ENCODE results near the gene GLT1D1.

The GLT1D1 gene

DNA sequence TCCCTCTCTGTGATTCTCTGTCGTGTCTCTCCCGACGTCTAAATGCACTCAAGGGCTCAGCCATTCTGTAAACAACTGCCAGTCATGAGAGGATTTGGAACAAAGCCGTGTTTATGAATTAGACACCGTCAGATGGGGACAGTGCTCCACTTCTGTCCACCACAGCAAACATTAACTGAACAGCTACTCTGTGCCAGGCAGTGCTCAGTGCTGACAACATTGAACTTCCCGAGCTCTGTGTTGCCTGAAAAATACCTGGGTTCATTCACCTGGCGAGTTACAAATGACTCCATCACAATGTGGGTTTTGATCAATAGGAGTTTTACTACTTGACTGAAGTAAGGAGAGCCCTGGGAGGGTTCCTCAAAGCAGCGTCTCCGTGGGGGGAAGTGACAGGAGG lies 139.3 kb downstream of the GLT1D1 start:
- Histone ChIP-seq H3K27ac (ENCODE audit: low read length) (no peak overlapping the region), H3K36me3 (ENCODE audit: control insufficient read depth, insufficient read depth, low read length) (no peaks in the 10 kb centered on the region), H3K9me3 (ENCODE audit: control insufficient read depth, insufficient read depth, low read length) (peaks cover 15% of the 10 kb centered on the region), H3K27me3 (ENCODE audit: control insufficient read depth, insufficient read depth, low read length) (no peaks in the 10 kb centered on the region), H3K4me3 (ENCODE audit: low read length) (no peak overlapping the region), H3K4me1 (ENCODE audit: control insufficient read depth, insufficient read depth, low read length) (no peaks in the 10 kb centered on the region)
- WGBS (ENCODE audit: insufficient coverage, insufficient read length) = no CpG with 5 or more reads among the region's 9 CpGs
- no peak for DNase-seq (ENCODE audit: low read depth, low spot score)

DNA sequence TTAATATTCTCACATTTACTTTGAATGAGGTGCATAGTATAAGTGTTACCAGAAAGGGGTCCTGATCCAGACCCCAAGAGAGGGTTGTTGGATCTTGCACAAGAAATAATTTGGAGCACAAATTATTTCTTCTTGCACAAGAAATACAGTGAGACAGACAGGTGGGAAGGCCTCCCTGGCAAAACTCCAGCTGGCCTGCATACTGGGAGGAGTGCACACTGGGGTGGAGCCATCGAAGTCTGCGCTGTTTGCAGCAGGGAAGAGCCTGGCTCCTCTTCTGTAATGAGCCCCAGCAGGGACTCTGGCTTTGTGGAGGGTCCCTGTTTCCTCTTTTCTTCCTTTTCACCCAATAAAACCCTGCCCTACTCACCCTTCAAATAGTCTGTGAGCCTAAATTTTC lies 141.6 kb downstream of the GLT1D1 start:
- no peak overlapping the region for H3K27ac ChIP-seq (ENCODE audit: low read length)
- no peaks in the 10 kb centered on the region for H3K36me3 ChIP-seq (ENCODE audit: control insufficient read depth, insufficient read depth, low read length)
- H3K9me3 ChIP-seq (ENCODE audit: control insufficient read depth, insufficient read depth, low read length) = peaks cover 16% of the 10 kb centered on the region
- no peaks in the 10 kb centered on the region for H3K27me3 ChIP-seq (ENCODE audit: control insufficient read depth, insufficient read depth, low read length)
- no peak overlapping the region for H3K4me3 ChIP-seq (ENCODE audit: low read length)
- no CpG with 5 or more reads among the region's 2 CpGs for WGBS (ENCODE audit: insufficient coverage, insufficient read length)
- H3K4me1 ChIP-seq (ENCODE audit: control insufficient read depth, insufficient read depth, low read length) = no peaks in the 10 kb centered on the region
- no peak for DNase-seq (ENCODE audit: low read depth, low spot score)

DNA sequence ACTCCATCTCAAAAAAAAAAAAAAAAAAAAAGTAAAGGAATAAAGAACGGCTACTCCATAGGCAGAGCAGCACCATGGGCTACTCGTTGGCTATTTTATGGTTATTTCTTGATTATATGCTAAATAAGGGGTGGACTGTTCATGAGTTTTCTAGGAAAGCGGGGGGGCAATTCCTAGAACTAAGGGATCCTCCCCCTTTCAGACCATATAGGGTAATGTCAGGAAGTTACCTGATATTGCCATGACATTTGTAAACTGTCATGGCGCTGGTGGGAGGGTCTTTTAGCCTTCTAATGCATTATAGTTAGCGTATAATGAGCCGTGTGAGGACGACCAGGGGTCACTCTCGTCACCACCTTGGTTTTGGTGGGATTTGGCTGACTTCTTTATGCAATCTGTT lies 142.3 kb downstream of the GLT1D1 start:
- WGBS (ENCODE audit: insufficient coverage, insufficient read length) = no CpG with 5 or more reads among the region's 8 CpGs
- H3K4me1 ChIP-seq (ENCODE audit: control insufficient read depth, insufficient read depth, low read length) = no peaks in the 10 kb centered on the region
- H3K4me3 ChIP-seq (ENCODE audit: low read length) = no peak overlapping the region
- H3K27ac ChIP-seq (ENCODE audit: low read length) = no peak overlapping the region
- no peaks in the 10 kb centered on the region for H3K36me3 ChIP-seq (ENCODE audit: control insufficient read depth, insufficient read depth, low read length)
- H3K9me3 ChIP-seq (ENCODE audit: control insufficient read depth, insufficient read depth, low read length) = peaks cover 16% of the 10 kb centered on the region
- no peak for DNase-seq (ENCODE audit: low read depth, low spot score)
- H3K27me3 ChIP-seq (ENCODE audit: control insufficient read depth, insufficient read depth, low read length) = no peaks in the 10 kb centered on the region

DNA sequence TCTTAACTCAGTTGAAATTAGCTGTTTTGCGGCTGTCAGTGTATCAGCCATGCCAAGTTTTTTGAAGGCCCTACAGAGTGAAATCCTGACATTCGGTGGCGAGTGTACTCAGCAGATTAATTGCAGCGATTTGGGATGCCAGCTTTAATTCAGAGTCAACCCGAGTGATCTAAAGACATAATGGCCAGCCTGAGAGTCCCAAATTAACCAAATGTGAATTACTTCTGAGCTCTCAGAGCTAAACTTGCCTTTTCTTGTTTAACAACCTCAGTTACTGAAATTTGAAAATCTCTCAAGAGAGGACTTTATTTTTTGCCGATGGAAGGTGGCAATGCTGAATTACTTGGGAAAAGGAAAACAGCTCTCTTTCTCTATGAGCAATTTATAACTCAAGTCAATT lies 148.5 kb downstream of the GLT1D1 start:
- H3K9me3 ChIP-seq (ENCODE audit: control insufficient read depth, insufficient read depth, low read length) = peaks cover 17% of the 10 kb centered on the region
- no peak for DNase-seq (ENCODE audit: low read depth, low spot score)
- no peaks in the 10 kb centered on the region for H3K4me1 ChIP-seq (ENCODE audit: control insufficient read depth, insufficient read depth, low read length)
- H3K4me3 ChIP-seq (ENCODE audit: low read length) = no peak overlapping the region
- H3K36me3 ChIP-seq (ENCODE audit: control insufficient read depth, insufficient read depth, low read length) = no peaks in the 10 kb centered on the region
- no CpG with 5 or more reads among the region's 6 CpGs for WGBS (ENCODE audit: insufficient coverage, insufficient read length)
- H3K27me3 ChIP-seq (ENCODE audit: control insufficient read depth, insufficient read depth, low read length) = no peaks in the 10 kb centered on the region
- H3K27ac ChIP-seq (ENCODE audit: low read length) = no peak overlapping the region

DNA sequence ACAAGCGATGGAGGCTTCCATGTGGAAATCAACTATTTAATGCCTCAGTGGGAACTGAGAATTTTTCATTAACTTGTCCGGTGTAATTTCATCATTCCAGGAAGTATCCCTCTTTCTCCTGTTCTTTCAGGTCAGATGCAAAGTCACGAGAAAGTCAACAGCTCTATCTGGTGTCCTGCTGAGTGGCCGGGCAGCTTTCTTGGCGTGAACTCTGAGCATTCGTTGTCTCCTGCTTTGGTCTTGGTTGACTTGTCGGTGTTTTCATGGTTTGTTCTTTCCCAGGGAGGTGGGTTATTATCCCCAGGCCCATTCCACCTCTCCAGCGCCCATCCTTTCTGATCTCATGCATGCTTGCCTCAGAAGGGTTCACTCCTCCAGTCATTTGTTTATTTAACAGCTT lies 149.1 kb downstream of the GLT1D1 start:
- Histone ChIP-seq H3K9me3 (ENCODE audit: control insufficient read depth, insufficient read depth, low read length) (peaks cover 12% of the 10 kb centered on the region), H3K4me3 (ENCODE audit: low read length) (no peak overlapping the region), H3K27me3 (ENCODE audit: control insufficient read depth, insufficient read depth, low read length) (no peaks in the 10 kb centered on the region), H3K36me3 (ENCODE audit: control insufficient read depth, insufficient read depth, low read length) (no peaks in the 10 kb centered on the region), H3K27ac (ENCODE audit: low read length) (no peak overlapping the region), H3K4me1 (ENCODE audit: control insufficient read depth, insufficient read depth, low read length) (no peaks in the 10 kb centered on the region)
- no peak for DNase-seq (ENCODE audit: low read depth, low spot score)
- WGBS (ENCODE audit: insufficient coverage, insufficient read length) = no CpG with 5 or more reads among the region's 8 CpGs

DNA sequence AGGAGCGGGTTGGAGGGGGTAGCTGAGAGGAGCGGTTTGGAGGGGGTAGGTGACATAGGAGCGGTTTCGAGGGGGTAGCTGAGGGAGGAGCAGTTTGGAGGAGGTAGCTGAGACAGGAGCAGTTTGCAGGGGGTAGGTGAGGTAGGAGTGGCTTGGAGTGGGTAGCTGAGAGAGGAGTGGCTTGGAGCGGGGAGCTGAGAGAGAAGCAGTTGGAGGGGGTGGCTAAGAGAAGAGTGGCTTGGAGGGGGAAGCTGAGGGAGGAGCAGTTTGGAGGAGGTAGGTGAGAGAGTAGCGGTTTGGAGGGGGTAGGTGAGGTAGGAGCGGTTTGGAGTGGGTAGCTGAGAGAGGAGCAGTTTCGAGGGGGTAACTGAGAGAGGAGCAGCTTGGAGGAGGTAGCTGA lies 152.1 kb downstream of the GLT1D1 start:
- Histone ChIP-seq H3K4me1 (ENCODE audit: control insufficient read depth, insufficient read depth, low read length) (no peaks in the 10 kb centered on the region), H3K4me3 (ENCODE audit: low read length) (no peak overlapping the region), H3K27me3 (ENCODE audit: control insufficient read depth, insufficient read depth, low read length) (no peaks in the 10 kb centered on the region), H3K9me3 (ENCODE audit: control insufficient read depth, insufficient read depth, low read length) (peaks cover 9% of the 10 kb centered on the region), H3K27ac (ENCODE audit: low read length) (no peak overlapping the region), H3K36me3 (ENCODE audit: control insufficient read depth, insufficient read depth, low read length) (no peaks in the 10 kb centered on the region)
- WGBS (ENCODE audit: insufficient coverage, insufficient read length) = no CpG with 5 or more reads among the region's 8 CpGs
- no peak for DNase-seq (ENCODE audit: low read depth, low spot score)

DNA sequence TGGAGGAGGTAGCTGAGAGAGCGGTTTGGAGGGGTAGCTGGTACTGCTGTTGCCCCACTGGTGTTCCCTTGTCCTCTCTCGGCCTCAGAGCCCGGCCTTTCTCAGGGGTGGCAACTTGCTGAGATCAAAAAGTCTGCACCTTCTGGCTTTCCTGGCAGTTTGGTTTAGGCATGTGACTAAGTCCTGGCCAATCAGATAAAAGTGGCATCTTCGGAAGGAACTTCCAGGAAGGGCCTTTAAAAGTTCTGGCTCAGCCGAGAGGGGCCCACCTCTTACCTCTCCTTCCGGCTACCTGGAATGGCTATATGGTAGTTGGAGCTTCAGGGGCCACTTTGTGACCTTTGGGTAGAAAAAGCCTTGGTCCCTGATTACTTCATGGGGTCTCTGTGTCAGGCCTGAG lies 152.6 kb downstream of the GLT1D1 start:
- no peak for DNase-seq (ENCODE audit: low read depth, low spot score)
- no peaks in the 10 kb centered on the region for H3K27me3 ChIP-seq (ENCODE audit: control insufficient read depth, insufficient read depth, low read length)
- no peaks in the 10 kb centered on the region for H3K36me3 ChIP-seq (ENCODE audit: control insufficient read depth, insufficient read depth, low read length)
- H3K9me3 ChIP-seq (ENCODE audit: control insufficient read depth, insufficient read depth, low read length) = peaks cover 11% of the 10 kb centered on the region
- no peaks in the 10 kb centered on the region for H3K4me1 ChIP-seq (ENCODE audit: control insufficient read depth, insufficient read depth, low read length)
- no CpG with 5 or more reads among the region's 6 CpGs for WGBS (ENCODE audit: insufficient coverage, insufficient read length)
- H3K4me3 ChIP-seq (ENCODE audit: low read length) = no peak overlapping the region
- H3K27ac ChIP-seq (ENCODE audit: low read length) = no peak overlapping the region

DNA sequence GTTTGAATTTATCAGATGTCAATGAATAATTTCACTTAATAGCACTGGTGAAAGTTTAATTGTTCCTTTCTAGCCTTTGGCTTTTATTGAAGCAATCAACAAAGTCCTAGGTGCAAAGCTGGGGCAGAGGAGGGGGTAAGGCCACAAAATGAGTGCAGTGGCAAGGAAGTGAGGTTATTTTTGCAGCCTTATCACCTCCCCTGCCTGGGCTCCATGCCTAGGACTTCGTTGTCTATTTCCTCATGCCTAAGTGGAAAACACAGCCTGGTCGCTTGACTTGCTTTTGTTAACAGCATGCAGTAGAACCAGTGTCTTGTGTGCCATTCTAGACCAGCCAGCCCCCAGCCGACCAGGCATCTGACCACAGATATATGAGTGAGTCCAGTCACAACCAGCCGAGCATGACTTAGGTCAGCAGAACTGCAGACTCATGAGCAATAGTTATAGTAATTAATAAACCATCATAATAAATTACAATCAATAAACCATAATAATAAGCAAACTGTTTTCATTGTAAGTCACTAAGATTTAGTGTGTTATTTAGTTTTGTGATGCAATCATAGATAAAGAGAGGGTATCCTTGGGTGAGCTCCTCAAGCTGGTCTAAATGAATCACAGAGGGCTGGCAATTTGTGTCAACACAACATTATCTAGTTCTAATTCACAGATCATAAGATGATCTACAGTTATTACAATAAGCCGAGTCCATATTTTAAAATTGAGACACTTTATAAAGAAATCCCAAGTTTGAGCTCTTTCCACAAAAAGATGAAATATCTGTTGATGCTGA lies 156.8 kb downstream of the GLT1D1 start:
- peaks cover 6% of the 10 kb centered on the region for H3K9me3 ChIP-seq (ENCODE audit: control insufficient read depth, insufficient read depth, low read length)
- H3K27me3 ChIP-seq (ENCODE audit: control insufficient read depth, insufficient read depth, low read length) = no peaks in the 10 kb centered on the region
- no peak overlapping the region for H3K4me3 ChIP-seq (ENCODE audit: low read length)
- WGBS (ENCODE audit: insufficient coverage, insufficient read length) = no CpG with 5 or more reads among the region's 5 CpGs
- no peaks in the 10 kb centered on the region for H3K4me1 ChIP-seq (ENCODE audit: control insufficient read depth, insufficient read depth, low read length)
- no peak overlapping the region for H3K27ac ChIP-seq (ENCODE audit: low read length)
- H3K36me3 ChIP-seq (ENCODE audit: control insufficient read depth, insufficient read depth, low read length) = no peaks in the 10 kb centered on the region
- no peak for DNase-seq (ENCODE audit: low read depth, low spot score)

DNA sequence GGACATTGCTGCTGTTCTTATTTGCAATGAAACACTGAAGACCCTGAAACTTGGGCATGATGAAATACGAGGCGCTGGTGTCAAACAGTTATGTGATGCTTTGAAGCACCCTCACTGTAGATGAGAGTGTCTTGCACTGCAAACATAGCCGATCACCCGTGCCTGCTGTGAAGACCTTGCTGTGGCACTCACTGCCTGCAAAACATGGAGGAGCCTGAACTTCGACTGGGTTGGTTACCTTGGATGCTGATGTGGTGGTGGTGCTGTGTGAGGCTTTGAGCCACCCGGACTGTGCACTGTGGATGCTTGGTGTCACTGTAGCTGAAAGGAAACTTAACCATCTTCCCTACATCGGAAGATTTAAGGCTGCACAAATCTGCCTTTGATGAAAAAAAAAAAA lies 162.9 kb downstream of the GLT1D1 start:
- no CpG with 5 or more reads among the region's 7 CpGs for WGBS (ENCODE audit: insufficient coverage, insufficient read length)
- Histone ChIP-seq H3K9me3 (ENCODE audit: control insufficient read depth, insufficient read depth, low read length) (peaks cover 21% of the 10 kb centered on the region), H3K36me3 (ENCODE audit: control insufficient read depth, insufficient read depth, low read length) (no peaks in the 10 kb centered on the region), H3K27ac (ENCODE audit: low read length) (no peak overlapping the region), H3K4me1 (ENCODE audit: control insufficient read depth, insufficient read depth, low read length) (no peaks in the 10 kb centered on the region), H3K27me3 (ENCODE audit: control insufficient read depth, insufficient read depth, low read length) (no peaks in the 10 kb centered on the region), H3K4me3 (ENCODE audit: low read length) (no peak overlapping the region)
- no peak for DNase-seq (ENCODE audit: low read depth, low spot score)

DNA sequence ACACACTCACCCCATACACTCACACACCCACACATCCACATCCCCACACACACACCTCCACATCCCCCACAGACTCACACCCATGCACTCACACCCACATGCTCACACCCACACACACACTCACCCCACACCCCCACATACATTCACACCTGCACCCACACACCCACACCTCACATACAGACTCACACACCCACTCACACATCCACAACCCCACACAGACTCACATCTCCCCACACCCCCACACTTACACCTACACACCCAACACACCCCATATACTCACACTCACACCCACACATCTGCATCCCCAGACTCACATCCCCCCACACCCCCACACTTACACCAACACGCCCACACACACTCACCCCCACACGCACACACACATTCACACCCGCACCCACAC lies 171.8 kb downstream of the GLT1D1 start:
- Histone ChIP-seq H3K36me3 (ENCODE audit: control insufficient read depth, insufficient read depth, low read length) (no peaks in the 10 kb centered on the region), H3K27ac (ENCODE audit: low read length) (no peak overlapping the region), H3K4me1 (ENCODE audit: control insufficient read depth, insufficient read depth, low read length) (no peaks in the 10 kb centered on the region), H3K27me3 (ENCODE audit: control insufficient read depth, insufficient read depth, low read length) (no peaks in the 10 kb centered on the region), H3K9me3 (ENCODE audit: control insufficient read depth, insufficient read depth, low read length) (peaks cover 29% of the 10 kb centered on the region), H3K4me3 (ENCODE audit: low read length) (no peak overlapping the region)
- DNase-seq (ENCODE audit: low read depth, low spot score) = no peak
- WGBS (ENCODE audit: insufficient coverage, insufficient read length) = 100% methylated on average over 3 of the region's 3 CpGs

DNA sequence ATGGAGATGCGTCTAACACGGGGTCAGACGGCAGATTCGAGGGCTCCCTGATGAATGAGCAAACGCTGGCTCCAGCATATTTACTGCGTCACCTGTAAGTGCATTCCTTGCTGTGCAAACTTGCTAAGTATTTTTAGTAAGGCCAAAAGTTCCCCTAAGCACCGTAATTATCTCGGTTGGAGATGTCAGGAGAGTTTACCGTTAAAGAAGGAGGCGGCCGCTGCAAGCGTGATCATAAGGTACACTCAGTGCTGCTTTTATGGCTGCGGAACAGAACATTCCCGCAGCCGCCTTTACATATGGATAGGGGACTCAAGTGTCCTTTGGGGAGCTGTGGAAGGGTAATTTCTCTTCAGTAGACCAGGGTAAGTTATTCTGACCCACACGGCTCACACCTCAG lies 175.6 kb downstream of the GLT1D1 start:
- no peak for DNase-seq (ENCODE audit: low read depth, low spot score)
- no CpG with 5 or more reads among the region's 16 CpGs for WGBS (ENCODE audit: insufficient coverage, insufficient read length)

More for the DNA sequence above, 175.6 kb downstream of the GLT1D1 start:
- no peaks in the 10 kb centered on the region; the same call in 1 of the 2 replicates for H3K27me3 ChIP-seq (ENCODE audit: control insufficient read depth, insufficient read depth, low read length)
- H3K9me3 ChIP-seq (ENCODE audit: control insufficient read depth, insufficient read depth, low read length) = peaks cover 31% of the 10 kb centered on the region
- no peaks in the 10 kb centered on the region for H3K4me1 ChIP-seq (ENCODE audit: control insufficient read depth, insufficient read depth, low read length)
- no peak overlapping the region for H3K4me3 ChIP-seq (ENCODE audit: low read length)
- H3K36me3 ChIP-seq (ENCODE audit: control insufficient read depth, insufficient read depth, low read length) = no peaks in the 10 kb centered on the region
- no peak overlapping the region for H3K27ac ChIP-seq (ENCODE audit: low read length)

Measured in iPS DF 6.9 (cell line).